Measurements from ENCODE around the gene SETX.

Gene SETX

DNA sequence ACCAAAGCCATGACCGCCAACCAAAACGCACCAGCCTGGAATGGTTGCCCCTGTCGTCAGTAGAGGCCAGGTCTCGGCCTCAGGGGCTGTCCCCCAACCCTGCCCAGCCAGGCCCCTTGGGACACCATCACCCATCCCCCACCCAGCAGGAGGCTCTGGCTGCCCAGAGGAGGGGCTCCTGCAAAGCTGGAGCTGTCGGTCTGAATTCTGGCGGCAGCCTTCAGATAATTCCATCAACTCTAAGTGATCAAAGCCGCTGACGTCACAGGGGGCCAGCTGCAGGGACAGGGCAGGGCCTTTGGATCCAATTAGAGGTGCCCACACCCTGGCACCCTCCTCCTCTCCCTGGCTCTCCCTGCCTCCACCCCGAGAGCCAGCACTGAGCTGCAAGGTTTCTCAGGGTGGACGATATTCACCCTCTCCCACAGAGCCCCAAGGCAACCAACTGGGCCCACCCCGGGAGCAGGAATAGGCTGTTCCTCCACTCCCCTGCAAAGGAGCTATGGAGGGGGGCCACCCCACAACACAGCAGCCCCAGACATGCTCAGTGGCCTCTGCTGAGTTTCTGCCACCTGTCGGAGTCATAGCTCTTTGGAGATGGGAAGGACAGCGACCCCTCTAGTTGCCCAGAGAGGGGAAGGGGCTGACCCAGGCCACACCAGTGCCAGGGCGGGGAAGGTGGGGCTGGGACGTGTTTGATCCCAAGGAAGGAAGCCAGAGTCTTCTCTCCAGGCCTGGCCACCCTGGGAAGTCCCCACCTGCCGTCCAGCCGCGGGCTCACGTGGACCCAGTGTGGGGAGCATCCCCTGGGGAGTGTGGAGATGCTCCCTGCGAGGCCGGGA, 114.6 kb downstream of the SETX start:
- no peak for DNase-seq

DNA sequence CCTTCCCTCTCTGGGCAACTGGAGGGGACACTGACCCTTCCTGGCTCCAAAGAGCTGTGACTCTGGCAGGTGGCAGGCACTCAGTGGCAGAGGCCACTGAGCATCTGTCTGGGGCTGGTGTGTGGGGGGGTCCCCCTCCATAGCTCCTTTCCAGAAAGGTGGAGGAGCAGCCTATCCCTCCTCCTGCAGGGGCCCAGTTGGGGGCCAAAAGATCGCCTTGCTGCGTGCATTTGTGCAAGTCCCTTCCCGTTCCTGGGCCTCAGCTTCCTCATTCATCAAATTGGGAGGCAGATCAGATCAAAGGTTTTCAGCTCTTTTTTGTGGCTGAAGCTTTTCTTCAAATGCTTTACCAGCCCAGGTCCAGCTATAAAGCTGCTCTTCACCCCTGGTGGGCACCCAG, 115.3 kb downstream of the SETX start:
- no peak for DNase-seq

DNA sequence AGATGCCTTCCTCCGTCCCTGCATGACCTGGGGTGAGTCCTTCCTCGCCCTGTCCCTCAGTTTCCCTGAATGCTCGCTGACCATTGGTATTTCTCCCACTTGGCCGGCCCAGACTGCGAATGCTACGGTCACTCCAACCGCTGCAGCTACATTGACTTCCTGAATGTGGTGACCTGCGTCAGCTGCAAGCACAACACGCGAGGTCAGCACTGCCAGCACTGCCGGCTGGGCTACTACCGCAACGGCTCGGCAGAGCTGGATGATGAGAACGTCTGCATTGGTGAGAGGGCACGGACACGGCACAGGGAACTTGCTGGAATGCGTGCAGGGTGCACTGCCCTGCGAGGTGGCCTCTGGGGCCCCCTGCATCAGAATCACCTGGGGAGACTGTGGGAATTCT, 115.8 kb downstream of the SETX start:
- DNase-seq, result no peak

DNA sequence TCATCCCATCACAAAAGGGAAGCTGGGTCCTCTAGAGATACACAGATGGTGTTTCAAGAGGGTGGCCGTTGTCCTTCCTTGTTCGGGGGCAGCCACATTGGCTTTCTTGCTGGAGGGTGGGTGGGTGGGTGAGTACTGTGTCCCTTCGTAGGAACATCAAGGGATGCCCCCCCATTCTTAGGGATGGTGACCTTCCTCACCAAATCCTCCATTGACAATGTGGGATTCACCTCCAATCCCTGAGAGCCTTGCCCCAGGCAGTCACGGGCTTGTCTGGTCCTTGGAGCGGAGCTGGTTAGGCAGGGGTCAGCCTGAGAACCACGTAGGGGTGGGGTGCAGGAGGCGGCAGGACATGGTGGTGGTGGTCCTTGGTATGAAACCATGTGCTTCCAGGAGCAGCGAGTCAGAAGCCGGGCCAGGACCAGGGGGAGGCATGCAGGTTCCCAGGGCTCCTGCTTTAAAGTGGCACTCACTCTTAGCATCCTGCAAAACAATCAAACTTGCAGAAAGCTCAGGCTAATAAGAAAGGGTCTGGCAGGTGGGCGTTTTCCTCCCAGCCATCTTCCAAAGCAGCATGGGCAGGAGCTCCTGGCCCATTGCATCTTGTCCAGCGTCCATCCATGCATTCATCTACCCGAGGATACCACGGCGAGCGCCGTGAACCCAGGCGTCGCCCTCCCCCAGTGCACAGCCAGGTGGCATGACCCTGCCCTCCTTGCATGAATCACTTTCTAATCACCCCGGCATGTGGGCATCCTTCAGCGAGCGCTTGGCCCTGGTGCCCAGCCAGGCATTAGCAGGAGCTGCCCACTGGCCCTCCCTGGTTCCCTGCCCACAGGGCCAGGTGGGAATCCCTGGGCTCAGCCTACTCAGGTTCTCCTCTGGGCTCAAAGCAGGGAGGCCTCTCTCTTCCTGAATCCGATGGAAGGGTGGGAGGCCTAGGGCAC, 116.5 kb downstream of the SETX start:
- DNase-seq, result no peak

DNA sequence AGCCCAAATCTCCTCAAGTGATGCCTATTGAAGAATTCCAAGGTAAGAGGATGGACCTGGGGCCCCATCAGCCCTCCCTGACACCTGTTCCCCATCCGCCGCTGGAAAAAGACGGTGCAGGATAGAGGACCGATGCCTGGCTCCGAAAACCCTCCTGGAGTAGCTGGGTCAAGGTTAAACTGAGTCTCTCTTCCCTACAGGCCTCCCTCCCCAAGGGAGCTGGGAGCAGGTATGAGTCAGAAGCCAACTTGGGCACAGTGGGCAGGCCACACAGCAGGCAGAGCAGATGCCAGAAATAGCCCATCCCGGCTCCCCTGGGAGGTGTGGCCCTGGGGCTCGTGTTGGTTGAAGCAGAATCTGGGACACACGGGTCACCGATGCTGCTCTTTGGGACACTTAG, 117.3 kb downstream of the SETX start:
- DNase-seq, result no peak

DNA sequence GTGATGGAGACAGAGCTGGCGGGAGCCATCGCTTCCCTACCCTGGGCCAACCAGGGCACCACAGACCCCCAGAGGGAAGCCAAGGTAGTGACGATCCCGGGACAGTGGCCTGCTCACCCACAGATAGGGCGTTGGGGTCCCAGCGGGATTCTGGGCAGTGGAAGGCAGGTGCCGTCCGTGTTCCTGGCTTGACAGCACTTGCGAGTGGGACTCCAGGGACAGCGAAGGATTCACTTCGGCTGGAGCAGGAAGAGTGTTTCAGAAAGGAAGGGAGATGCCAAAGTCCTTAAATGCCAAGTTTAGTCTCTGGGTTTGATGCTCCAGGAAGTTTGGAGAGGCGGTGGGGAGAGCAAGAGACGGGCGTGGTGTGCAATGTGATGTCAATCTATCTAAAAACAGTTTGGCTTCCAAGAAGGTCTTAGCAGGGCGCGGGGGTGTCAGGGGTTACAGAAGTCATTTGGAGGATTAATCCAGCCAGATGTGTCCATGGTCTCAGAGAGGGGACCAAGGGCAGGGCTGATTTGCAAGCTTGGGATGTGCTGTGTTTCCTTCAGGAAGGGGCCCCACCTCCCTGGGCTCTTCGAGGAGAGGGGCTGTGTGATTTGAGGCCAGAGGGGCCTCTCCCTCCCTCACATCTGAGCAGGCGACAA, 118.0 kb downstream of the SETX start:
- DNase-seq, result no peak

DNA sequence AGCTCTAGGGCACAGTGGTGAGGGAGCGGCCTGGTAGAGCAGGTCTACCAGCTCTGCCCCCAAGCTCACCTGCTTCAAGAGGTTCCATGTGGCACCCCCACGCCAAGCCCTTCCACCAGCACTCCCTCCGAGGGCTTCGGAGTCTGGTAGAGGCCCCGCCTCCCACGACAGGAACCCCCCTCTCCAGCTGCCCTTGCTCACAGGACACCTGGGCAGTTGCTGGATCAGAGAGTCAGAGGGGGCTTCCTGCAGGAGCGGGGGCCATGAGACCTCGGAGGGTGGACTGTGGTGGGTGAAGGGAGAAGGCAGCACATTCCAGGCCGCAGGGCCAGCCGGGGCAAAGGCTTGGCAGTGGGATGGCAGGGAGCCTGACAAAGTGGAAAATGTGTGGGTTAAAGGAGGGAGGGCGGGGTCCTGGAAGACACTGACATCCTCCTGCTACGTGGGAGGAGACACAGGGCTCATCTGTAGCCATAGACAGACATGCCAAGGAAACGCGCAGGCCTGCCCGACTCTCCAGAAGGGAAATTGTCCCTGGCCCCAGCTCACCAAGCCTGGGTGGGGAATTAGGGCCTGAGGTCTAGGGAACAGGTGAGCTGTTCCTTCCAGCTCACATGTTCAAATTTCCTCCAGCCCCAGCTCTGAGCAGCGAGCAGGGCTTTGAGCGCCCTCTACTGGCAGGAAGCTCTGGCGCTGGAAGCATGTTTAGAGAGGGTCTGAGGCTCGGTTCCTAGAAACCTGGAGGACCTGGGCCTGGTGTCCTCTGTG, 118.7 kb downstream of the SETX start:
- DNase-seq, result peak; percentile 65

DNA sequence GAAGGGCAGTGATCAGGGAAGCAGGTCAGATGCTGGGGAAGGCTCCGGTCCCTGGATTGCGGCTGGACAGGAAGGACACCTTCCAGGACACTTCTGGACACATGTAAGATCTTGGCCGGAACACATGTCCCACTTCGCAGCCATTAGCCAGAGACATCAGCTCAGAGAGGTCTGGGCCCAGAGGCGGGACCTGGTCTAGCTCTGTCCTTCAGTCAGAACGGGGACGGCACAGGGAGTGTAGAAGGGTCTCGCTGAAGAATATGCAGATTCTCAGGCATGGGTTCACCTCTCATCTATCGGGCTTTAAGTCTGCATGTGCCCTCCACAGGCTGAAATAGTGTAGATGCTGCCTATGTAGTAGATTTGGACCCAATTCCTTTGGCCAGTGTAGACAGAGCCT, 119.7 kb downstream of the SETX start:
- DNase-seq, result no peak

DNA sequence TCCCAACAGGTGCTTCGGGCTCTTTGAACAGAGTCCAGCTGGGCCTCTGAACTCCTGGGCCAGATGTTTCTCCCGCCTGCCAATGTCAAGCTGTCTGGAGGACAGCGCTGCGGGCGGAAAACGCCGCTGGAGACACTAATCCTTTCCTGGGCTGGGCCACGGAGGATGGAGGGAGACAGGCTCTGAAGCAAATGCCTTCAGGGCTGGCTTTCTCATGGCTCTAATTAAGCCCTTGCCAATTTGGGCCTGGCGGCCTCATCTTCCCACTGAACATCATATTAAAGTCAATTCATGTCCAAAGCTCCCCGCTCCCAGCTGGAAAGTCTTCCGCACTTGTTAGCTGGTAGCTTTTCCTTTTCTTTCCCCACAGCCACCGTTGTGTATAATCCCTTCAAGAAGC, 120.3 kb downstream of the SETX start:
- no peak for DNase-seq

DNA sequence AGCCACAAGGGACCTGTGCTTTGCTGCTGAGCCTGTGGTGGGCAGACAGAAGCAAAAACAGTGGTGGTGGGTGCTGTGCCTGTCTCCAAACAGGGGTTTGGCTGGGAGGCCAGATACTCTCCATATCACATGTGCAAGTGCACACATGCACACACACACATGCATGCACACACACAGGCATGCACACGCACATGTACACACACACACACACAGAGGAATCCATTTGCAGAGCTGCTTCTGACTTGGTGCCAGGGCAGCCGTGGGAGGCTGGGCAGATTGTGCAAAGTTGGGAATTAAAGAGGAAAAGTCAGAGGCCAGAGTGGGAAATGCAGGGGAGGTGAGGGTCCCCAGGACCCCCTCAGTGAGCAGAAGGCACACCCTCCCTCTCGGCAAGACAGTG, 121.6 kb downstream of the SETX start:
- no peak for DNase-seq

DNA sequence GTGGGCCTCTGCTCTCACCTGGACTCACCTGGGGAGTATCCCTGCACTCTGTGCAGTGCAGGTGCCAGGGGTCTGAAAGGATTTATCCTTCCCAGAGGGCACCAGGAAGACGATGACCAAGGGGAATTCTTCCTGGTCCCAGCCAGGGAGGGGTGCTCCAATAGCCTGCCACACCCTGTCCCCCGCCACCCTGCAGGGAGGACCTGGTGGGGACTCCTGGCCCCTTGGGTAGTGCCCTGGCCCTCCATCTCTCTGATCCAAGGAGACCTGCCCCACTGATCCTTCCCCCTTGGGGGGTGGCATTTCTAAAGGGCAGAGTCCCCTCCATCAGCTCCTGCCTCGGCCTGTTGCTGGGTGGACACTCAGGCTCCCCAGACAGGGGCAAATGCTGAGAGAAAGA, 122.3 kb downstream of the SETX start:
- no peak for DNase-seq

DNA sequence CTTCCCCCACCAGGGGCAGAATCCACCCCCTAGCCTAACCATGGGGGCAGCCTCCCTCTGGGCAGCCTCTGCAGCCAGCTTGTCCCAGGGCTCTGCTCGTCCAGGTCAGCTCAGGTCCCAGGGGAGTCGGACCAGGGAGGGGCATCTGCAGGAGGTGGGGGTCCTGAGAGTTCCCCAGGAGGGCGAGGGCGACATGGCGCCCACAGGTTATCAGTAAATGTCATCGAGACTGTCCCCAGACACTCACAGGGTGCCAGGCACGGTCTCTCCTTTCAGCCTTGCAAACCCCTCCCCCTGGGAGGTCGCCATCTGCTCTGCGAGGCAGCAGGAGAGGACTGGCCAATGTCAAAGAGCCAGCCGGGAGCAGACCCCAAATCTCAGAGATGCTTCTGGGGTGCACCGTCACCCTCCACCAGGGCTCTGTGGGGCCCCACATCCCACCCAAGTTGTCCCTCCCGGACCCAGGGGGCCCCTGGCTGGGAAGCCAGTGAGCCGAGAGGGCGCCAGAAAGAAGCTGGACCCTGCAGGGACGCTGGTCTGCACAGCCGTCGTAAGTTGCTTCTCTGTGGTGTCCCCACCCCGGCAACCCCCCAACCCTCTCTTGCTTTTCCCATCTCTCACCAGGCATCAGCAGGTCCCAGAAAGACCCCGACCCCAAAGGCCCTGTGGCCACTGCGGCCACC, 123.6 kb downstream of the SETX start:
- DNase-seq, result no peak

DNA sequence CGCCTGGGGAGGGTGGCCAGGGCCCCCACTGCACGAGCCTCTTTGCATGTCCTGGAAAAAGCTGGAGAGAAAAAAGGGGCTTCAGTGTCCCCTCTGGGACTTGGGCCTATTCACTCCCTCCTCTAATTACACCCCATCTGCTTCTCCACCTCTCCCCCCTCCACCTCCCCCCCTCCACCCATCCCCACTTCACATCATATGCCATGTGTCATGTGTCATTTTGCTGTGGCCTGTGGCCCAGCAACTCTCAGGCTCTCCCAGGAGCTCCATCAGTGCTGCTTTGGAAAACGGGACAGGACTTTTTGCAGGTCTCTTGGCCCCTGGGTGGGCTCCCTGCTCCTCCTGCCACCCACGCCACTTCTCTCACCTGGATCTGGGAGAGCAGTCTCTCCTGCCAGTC, 124.2 kb downstream of the SETX start:
- DNase-seq, result no peak

DNA sequence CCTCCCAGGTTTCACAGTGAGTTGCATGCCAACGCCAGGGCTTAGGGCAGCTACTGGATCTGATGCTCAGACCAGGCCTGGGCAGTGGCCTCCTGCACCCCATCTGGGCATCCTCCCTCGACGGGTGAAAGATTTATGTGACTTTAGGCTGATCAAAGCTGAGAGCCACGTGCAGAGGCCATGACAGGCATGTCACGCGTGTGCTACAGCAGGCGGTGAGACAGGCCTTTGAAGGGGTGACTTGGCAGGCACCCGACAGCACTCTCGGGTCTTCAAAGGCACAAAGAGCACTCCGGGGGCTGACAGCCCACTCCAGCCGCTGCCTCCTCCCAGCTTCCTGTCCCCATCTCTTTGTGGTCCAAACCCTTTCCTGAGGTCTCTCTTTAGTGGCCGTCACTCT, 126.7 kb downstream of the SETX start:
- DNase-seq, result no peak

DNA sequence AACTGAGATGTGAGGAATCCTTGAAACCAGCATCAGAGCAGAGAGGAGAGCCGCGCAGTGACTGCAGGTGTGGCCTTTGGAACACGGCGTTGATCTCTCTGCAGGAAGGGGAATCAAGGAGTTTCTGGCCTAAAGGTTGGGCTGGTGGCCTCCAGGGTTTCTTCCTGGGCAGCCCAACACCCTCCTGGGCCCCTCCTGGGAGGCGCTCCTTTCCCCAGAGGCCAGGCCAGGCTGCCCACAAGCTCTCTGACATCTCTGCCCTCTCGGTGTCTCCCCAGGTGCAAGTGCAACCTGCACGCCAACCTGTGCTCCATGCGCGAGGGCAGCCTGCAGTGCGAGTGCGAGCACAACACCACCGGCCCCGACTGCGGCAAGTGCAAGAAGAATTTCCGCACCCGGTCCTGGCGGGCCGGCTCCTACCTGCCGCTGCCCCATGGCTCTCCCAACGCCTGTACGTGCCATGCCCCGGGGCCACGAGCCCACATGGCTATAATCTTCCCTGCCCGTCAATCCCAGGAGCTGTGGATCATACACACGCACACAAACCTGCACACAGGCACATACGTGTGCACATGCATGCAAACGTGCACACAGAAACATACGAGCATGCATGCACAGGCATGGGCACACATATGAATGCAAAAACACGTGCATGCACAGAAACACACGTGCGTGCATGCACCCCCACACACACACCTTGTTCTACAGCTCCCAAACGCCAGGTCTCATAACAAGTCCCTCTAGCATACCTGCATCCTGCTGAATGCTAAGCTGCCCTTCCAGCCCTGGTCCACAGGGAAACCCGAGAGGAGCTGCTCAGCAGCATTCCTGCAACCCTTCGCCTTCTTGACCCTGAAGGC, 128.0 kb downstream of the SETX start:
- no peak for DNase-seq

DNA sequence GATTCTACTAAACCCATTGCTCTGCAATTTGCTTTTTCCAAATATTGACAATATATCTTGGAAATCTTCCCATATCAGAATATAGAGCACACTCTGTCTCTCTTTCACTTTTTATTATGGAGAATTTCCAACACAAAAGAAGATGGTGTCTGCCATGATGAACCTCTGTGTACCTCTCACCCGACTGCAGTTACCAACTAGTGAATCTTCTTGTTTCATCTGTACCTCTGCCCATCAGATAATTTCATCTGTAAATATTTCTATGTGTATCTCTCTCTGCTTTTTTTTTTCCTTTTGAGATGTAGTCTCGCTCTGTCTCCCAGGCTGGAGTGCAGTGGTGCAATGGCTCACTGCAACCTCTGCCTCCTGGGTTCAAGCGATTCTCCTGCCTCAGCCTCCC, 130.1 kb downstream of the SETX start:
- DNase-seq, result no peak

DNA sequence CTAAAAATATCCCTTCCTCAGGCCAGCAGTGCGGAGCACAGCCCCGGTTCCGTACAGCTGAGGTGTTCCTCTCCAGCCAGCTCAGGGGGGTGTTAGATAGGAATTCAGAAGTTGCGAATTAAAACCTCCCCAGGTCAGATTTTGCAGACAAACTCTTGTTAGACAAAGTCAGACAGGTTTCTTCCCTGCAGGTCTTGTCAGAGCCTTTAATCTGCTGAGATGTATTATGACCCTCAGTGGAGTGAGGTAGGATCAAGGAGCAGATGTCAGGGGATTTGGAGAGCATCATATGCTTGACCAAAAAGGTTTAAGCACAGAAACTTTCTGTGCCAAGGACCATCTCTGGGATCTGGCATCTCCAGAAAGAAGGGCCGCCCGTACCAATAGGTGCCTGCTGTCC, 132.8 kb downstream of the SETX start:
- DNase-seq, result no peak

DNA sequence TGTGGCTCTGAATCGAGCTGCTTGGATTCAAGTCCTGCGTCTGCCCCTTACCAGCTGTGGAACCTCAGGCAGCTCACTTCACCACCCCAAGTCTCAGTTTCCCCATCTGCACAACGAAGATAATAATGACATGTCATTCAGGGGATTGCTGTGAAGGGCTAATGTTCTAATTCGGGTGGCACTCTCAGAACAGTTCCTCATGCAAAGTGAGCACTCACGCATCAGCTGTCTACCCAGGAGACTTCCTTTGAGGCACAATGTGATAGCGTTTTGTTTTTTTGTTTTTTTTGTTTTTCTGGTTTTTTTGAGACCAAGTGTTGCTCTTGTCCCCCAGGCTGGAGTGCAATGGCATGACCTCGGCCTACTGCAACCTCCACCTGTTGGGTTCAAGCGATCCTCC, 136.6 kb downstream of the SETX start:
- no peak for DNase-seq

DNA sequence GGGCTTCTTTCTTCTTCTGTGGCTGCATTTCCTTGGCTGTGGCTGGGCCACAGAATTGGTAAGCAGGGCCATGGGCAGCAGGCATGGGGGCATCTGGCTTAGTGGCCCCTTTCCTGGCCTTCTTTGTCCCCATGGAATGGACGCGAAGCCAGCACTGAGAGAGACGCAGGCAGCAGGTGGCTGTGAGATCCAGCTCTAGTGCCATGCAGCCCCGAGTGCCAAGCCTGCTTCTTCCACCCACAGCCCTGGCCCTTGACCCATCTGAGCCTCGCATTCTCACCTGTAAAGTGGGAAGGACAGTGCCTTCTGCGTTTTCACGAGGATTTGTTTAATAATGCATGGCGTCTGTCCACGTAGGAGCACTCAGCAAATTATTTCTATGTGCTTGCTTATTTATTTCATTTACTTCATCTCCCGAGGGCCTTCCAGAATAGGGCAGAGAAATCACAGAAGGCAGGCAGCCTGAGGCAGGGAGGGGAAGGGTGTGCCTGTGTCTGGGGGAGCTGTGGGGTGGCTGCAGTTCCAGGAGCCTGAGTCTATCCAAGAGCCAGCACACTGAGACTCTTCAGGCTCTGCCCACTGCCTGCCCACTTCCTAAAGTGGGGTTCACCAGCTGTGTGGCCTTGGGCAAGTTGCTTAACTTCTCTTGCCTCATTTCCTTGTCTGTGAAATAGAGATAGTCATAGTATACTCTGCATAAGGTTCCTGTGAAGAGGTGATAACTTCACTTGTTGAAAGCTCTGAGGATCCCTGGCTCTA, 137.7 kb downstream of the SETX start:
- no peak for DNase-seq

DNA sequence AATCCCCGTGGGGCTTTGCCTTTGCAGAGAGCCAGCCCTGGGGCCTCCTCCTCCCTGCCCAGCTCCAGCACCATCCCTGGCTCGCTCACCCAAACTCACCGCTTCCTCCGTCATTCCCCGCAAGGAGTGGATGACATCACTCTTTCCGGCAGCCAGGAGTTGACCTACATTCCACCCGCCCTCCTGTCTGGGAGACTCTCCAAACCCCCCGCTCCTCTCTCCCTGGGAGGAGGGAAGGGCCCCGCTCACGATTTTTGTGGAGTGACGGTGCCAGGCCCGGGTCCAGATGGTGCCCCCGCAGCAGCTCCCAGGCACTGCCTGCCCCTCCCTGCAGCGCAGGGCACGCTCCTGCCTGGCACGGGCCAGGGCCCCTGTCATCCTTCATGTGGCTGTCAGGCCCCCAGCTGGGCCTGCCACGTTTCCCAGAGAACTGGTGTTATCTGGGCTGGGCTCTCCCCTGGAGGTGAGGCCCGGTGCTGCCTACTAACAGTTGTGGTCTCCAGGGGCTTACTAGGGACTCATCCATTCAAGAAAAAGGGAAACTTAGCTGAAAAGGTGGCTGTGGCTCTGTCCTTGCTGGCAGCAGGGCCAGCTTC, 140.7 kb downstream of the SETX start:
- peak; percentile 82 for DNase-seq
